ENCODE results near the gene SHISA5.

- TF ChIP-seq CTCF (conservative IDR thresholded peaks at IDR 0.05) (no peak), ZFX (IDR thresholded peaks at IDR 0.05) (no peak)
Observed at GRCh38 chr3:48425281-48425812, 78.6 kb downstream of the SHISA5 start.
